Heart right ventricle (tissue), 16 donors: ENCODE measurements around the gene KCNN2. TPM values are rescaled to one million over a fixed set of nuclear protein-coding genes. Genes with fewer than 3 reads are reported as not detected.

Experiments
- ATAC-seq, 8 donors: fragments of 200-7000 bp; cut with Tn5 transposase; one replicate each; pipeline ENCODE4 v1.9.1; 2020; ENCODE audit warnings: mild to moderate bottlenecking in 8 of 8, moderate library complexity in 8 of 8, moderate number of reproducible peaks in 1 of 8
- DNase-seq, 2 donors: peaks; one replicate each; pipeline ENCODE4 v3.0.0-alpha.2; 2020
- H3K27ac ChIP-seq, 10 donors: fragments of 200-600 bp; sonication (generic) in 2 of 10; one replicate each; pipeline versions ENCODE4 v1.5.0 to v1.8.0; 2020 to 2022; ENCODE audit warnings: mild to moderate bottlenecking in 3 of 10
- H3K27me3 ChIP-seq, 7 donors: fragments of 200-600 bp; one replicate each; pipeline ENCODE4 v1.8.0; 2021 to 2022; ENCODE audit warnings: mild to moderate bottlenecking in 2 of 7
- H3K36me3 ChIP-seq, 9 donors: fragments of 200-600 bp; sonication (generic) in 1 of 9; one replicate each; pipeline versions ENCODE4 v1.5.0 to v1.8.0; 2020 to 2022; ENCODE audit warnings: mild to moderate bottlenecking in 2 of 9
- H3K4me1 ChIP-seq, 9 donors: fragments of 200-600 bp; sonication (generic) in 1 of 9; one replicate each; pipeline versions ENCODE4 v1.5.0 to v1.8.0; 2020 to 2022; ENCODE audit warnings: mild to moderate bottlenecking in 4 of 9
- H3K4me3 ChIP-seq, 10 donors: fragments of 200-600 bp; sonication (generic) in 2 of 10; one replicate each; pipeline versions ENCODE4 v1.5.0 to v1.8.0; 2020 to 2022; ENCODE audit warnings: mild to moderate bottlenecking in 7 of 10, moderate library complexity in 2 of 10
- H3K9me3 ChIP-seq, 11 donors: fragments of 200-600 bp in 10 of 11; sonication (generic) in 2 of 11; one replicate each; pipeline versions ENCODE4 v1.5.0 to v1.8.0; 2013 to 2022; ENCODE audit warnings: mild to moderate bottlenecking in 2 of 11, control low read depth in 1 of 11, moderate library complexity in 1 of 11
- CTCF ChIP-seq, 9 donors: fragments of 200-600 bp; sonication (generic) in 2 of 9; IDR thresholded peaks; one replicate each; pipeline versions ENCODE4 v1.5.0 to v1.8.0; 2021 to 2022; ENCODE audit warnings: antibody characterized with exemption in 9 of 9, mild to moderate bottlenecking in 5 of 9, moderate library complexity in 1 of 9
- WGBS, 2 donors: extraction: QIAGEN DNeasy Blood & Tissue Kit; methylation state at CpG; one replicate each; pipeline ENCODE4 v1.1.7; 2013; ENCODE audit warnings: inconsistent platforms in 1 of 2; 5-methylcytosine and 5-hydroxymethylcytosine counted together
- intact Hi-C, 10 donors: fragments of 100-400 bp; cut with DNase I; formaldehyde crosslinking; loops; one replicate each; pipeline versions ENCODE4 v1.11.1 to v1.14.2; 2022
- polyA plus RNA-seq, 2 donors: library from polyadenylated mRNA; stranded (reverse); fragments of 200-250 nt; gene quantifications; one replicate each; pipeline ENCODE4 v1.2.3, GENCODE V29; 2013
- total RNA-seq, 10 donors: library from RNA; stranded (reverse); fragmentation: NEBNext Ultra II Directional in 3 of 10; extraction: Animal tissue kit (Norgen Biotek cat#: 25700) in 3 of 10; gene quantifications; one replicate each; pipeline versions ENCODE4 v1.2.1 to v1.2.4, GENCODE V29; 2021 to 2023
- donor health status: Arrhythmogenic right ventricular cardiomyopathy.
- donor health status: ischemic (EF 13 %, LVEDD 7.1; RV severe dilation, severe dysfunction).
- donor health status: healthy with polysubstance abuse.
- donor health status: DM: no; HTN: yes; CAD: no.
- donor health status: DM: no; HTN: no; CAD: no.
- donor health status: ischemic (EF 25% LVEDD 6.9; RV normal size, moderate dysfunction).
- donor health status: ischemic (EF 25% LVEDD 5.7; RV mildly dilated, moderate dysfunction).
- donor health status: healthy.
- donor health status: DM: yes; HTN: yes; CAD: no.
- donor health status: Ischemic cardiomyopathy.
- donor health status: ischemic (EF 35%, LVEDD 5.7; RV mildly dilated, moderate dysfunction).
- donor health status: nonischemic (EF 11% LVEDD 7.7; RV severe dilation, severe dysfunction).
- donor health status: DM: yes; HTN: yes; CAD: no.
- donor health status: PGD.
- donor health status: ischemic (EF 29% LVEDD 5.4; RV normal size, mild dysfunction).
- donor health status: nonischemic (EF 23%, LVEDD 6.1; RV moderate dilation, normal function).

The KCNN2 gene
- total and polyA plus RNA-seq, 12 donors = 1.0 to 10.7 (median 7.6) TPM

- intact Hi-C loops = no loop called here
- no peak for TF ChIP-seq CTCF (IDR thresholded peaks at IDR 0.05)
- WGBS, 2 donors = 85 to 89% methylated on average over 9 of the region's 9 CpGs
- no peak for ATAC-seq
- no peak for DNase-seq
- H3K4me1 ChIP-seq = no peaks in the 10 kb centered on the region
- no peaks in the 10 kb centered on the region for H3K27me3 ChIP-seq
- no peaks in the 10 kb centered on the region for H3K36me3 ChIP-seq
- H3K9me3 ChIP-seq = no peaks in the 10 kb centered on the region
- H3K27ac ChIP-seq = no peak overlapping the region
- H3K4me3 ChIP-seq = no peak overlapping the region
These were observed 142.7 kb downstream of the KCNN2 start for GRCh38 chr5:114504560-114504959.

- WGBS, 2 donors = 87 to 91% methylated on average over 1 of the region's 1 CpG
- Histone ChIP-seq H3K4me1 (no peaks in the 10 kb centered on the region), H3K4me3 (no peak overlapping the region), H3K36me3 (no peaks in the 10 kb centered on the region), H3K9me3 (peaks cover 0 to 14% (median 0%) of the 10 kb centered on the region in 11 donors), H3K27ac (no peak overlapping the region), H3K27me3 (no peaks in the 10 kb centered on the region)
- intact Hi-C loops = no loop called here
- ATAC-seq (no peak), DNase-seq (no peak)
- TF ChIP-seq CTCF (IDR thresholded peaks at IDR 0.05) = no peak
These were observed 162.4 kb downstream of the KCNN2 start for GRCh38 chr5:114524221-114524620.

DNA sequence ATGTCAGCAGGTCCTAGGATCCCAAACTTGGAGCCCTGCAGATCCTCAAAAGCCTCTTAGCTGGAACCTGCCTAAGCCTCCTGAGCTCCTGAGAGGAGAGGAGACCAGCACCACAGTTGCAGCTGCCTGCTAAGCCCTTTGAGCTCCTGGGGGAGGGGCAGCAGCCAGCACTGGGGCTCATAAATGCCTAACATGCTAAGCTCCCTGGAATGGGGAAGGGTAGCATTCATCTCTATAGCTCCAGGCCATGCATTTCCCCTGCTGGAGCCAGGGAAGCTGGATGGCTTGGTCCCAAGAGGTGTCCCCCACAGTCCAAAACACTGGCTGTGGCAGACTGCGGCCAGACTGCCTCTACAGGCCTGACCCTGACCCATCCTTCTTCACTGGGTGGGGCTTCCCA, 182.7 kb downstream of the KCNN2 start:
- Histone ChIP-seq H3K27me3 (no peaks in the 10 kb centered on the region), H3K4me1 (no peaks in the 10 kb centered on the region), H3K27ac (no peak overlapping the region), H3K4me3 (no peak overlapping the region), H3K9me3 (peaks cover 0 to 14% (median 0%) of the 10 kb centered on the region in 11 donors), H3K36me3 (no peaks in the 10 kb centered on the region)
- TF ChIP-seq CTCF (IDR thresholded peaks at IDR 0.05) = no peak
- DNase-seq = no peak
- WGBS, 2 donors = 84 to 89% methylated on average over 1 of the region's 1 CpG
- intact Hi-C loops = no loop called here
- no peak for ATAC-seq
